Pancreas (tissue), 10 donors: ENCODE measurements around the gene TRPM8. TPM values are rescaled to one million over a fixed set of nuclear protein-coding genes. Genes with fewer than 3 reads are reported as not detected.
"Not testable (repeated sequence)": the region's sequence is repeated elsewhere in the genome, so short reads cannot be mapped to it uniquely, and the experiment has no call there.

ENCODE experiments used
- ATAC-seq, 4 donors: fragments of 200-7000 bp; cut with Tn5 transposase; one replicate each; pipeline versions ENCODE4 v1.8.0 to v1.9.1; 2020; ENCODE audit warnings: mild to moderate bottlenecking in 4 of 4, moderate library complexity in 4 of 4
- DNase-seq, 6 donors: peaks; one replicate each; pipeline ENCODE4 v3.0.0-alpha.2; 2020
- FAIRE-seq: peaks from 2 replicates; lab custom pipeline; 2012; peaks lifted over from hg19 to GRCh38; lab: Jason Lieb, UNC
- H3K27ac ChIP-seq, 4 donors: fragments of 200-600 bp; sonication (generic); 1 replicate in 3 of 4; 2 replicates in 1 of 4; pipeline versions ENCODE4 v1.5.0 to v1.8.0; 2020
- H3K27me3 ChIP-seq, 4 donors: fragments of 200-600 bp; one replicate each; pipeline ENCODE4 v1.8.0; 2021
- H3K36me3 ChIP-seq, 3 donors: fragments of 200-600 bp; sonication (generic) in 1 of 3; one replicate each; pipeline versions ENCODE4 v1.5.0 to v1.8.0; 2020 to 2021
- H3K4me1 ChIP-seq, 3 donors: fragments of 200-600 bp; one replicate each; pipeline ENCODE4 v1.8.0; 2021
- H3K4me3 ChIP-seq, 4 donors: fragments of 200-600 bp; sonication (generic) in 2 of 4; one replicate each; pipeline versions ENCODE4 v1.5.0 to v1.8.0; 2020 to 2021
- H3K9me3 ChIP-seq, 4 donors: fragments of 200-600 bp; one replicate each; pipeline ENCODE4 v1.8.0; 2021
- CTCF ChIP-seq, 4 donors: fragments of 200-600 bp; sonication (generic) in 3 of 4; IDR thresholded peaks; one replicate each; pipeline versions ENCODE4 v1.5.0 to v1.8.0; 2021; ENCODE audit warnings: antibody characterized with exemption in 4 of 4
- WGBS, 2 donors: extraction: QIAGEN DNeasy Blood & Tissue Kit; methylation state at CpG; one replicate each; pipeline ENCODE4 v1.1.7; 2013; 5-methylcytosine and 5-hydroxymethylcytosine counted together
- intact Hi-C, 3 donors: fragments of 100-400 bp; cut with DNase I; formaldehyde crosslinking; loops; one replicate each; pipeline versions ENCODE4 v1.11.1 to v1.14.2; 2022
- polyA plus RNA-seq, 2 donors: library from polyadenylated mRNA; stranded (reverse); fragments of 200-250 nt; gene quantifications; one replicate each; pipeline ENCODE4 v1.2.3, GENCODE V29; 2013
- total RNA-seq, 6 donors: library from RNA; stranded (reverse); fragmentation: NEBNext Ultra II Directional in 4 of 6; extraction: Animal tissue kit (Norgen Biotek cat#: 25700) in 4 of 6; gene quantifications; one replicate each; pipeline versions ENCODE4 v1.2.1 to v1.2.4, GENCODE V29; 2021 to 2023
- donor health status: healthy with polysubstance abuse.
- donor health status: DM: no; HTN: no; CAD: no; lungs with moderate emphysema.
- donor health status: DM: no; HTN: no; CAD: no.
- donor health status: control.
- donor health status: control.
- donor health status: Bipolar disorder and iron deficiency.
- donor health status: DM: yes; HTN: yes; CAD: no.
- donor health status: DM: no; HTN: no; CAD: no.
- donor health status: DM: no; HTN: no; CAD: no.
- donor health status: DM: yes; HTN: yes; CAD: no.

Gene TRPM8
- total and polyA plus RNA-seq, 8 donors = 0.08 to 1.00 (median 0.23) TPM; not detected in 1

- 81 to 83% methylated on average over 2 of the region's 2 CpGs for WGBS, 2 donors
- DNase-seq (no peak), ATAC-seq (no peak), FAIRE-seq (no peak)
- intact Hi-C loops = no loop called here
- Histone ChIP-seq H3K4me3 (no peak overlapping the region), H3K36me3 (no peaks in the 10 kb centered on the region), H3K4me1 (no peaks in the 10 kb centered on the region), H3K27ac (no peak overlapping the region), H3K9me3 (no peaks in the 10 kb centered on the region), H3K27me3 (no peaks in the 10 kb centered on the region)
- TF ChIP-seq CTCF (IDR thresholded peaks at IDR 0.05) = no peak
Observed at GRCh38 chr2:233892793-233893192, 24.4 kb upstream of the TRPM8 start.

GRCh38 chr2:233896253-233896652 is 20.9 kb upstream of the TRPM8 start:
- H3K27me3 ChIP-seq, H3K4me1 ChIP-seq, intact Hi-C loops, H3K36me3 ChIP-seq, FAIRE-seq, H3K9me3 ChIP-seq, H3K4me3 ChIP-seq, H3K27ac ChIP-seq, ATAC-seq, DNase-seq: not testable (repeated sequence)
- 81 to 88% methylated on average over 2 of the region's 2 CpGs for WGBS, 2 donors

- H3K27me3 ChIP-seq = no peaks in the 10 kb centered on the region
Observed at GRCh38 chr2:233901367-233901766, 15.8 kb upstream of the TRPM8 start.

GRCh38 chr2:233901884-233902283 is 15.3 kb upstream of the TRPM8 start:
- H3K27ac ChIP-seq = no peak overlapping the region
- H3K9me3 ChIP-seq = no peaks in the 10 kb centered on the region
- no peaks in the 10 kb centered on the region for H3K27me3 ChIP-seq
- H3K4me1 ChIP-seq = no peaks in the 10 kb centered on the region
- FAIRE-seq (no peak), DNase-seq (no peak), ATAC-seq (no peak)
- H3K4me3 ChIP-seq = no peak overlapping the region
- intact Hi-C loops = no loop called here
- WGBS, 2 donors = 52 to 80% methylated on average over 4 of the region's 4 CpGs
- H3K36me3 ChIP-seq = no peaks in the 10 kb centered on the region
- no peak for TF ChIP-seq CTCF (IDR thresholded peaks at IDR 0.05)

More at GRCh38 chr2:233901367-233901766, 15.8 kb upstream of the TRPM8 start:
- no peak overlapping the region for H3K27ac ChIP-seq
- FAIRE-seq = no peak
- ATAC-seq = peak in 3 of 4 donors; percentile 36 to 53 (median 53)
- H3K36me3 ChIP-seq = no peaks in the 10 kb centered on the region
- no peak for TF ChIP-seq CTCF (IDR thresholded peaks at IDR 0.05)
- WGBS, 2 donors = 42 to 48% methylated on average over 4 of the region's 4 CpGs
- H3K9me3 ChIP-seq = no peaks in the 10 kb centered on the region
- DNase-seq = no peak
- H3K4me1 ChIP-seq = no peaks in the 10 kb centered on the region
- intact Hi-C loops = no loop called here
- no peak overlapping the region for H3K4me3 ChIP-seq

GRCh38 chr2:233905945-233906344 is 11.2 kb upstream of the TRPM8 start:
- Histone ChIP-seq H3K9me3 (no peaks in the 10 kb centered on the region), H3K36me3 (no peaks in the 10 kb centered on the region), H3K4me3 (no peak overlapping the region), H3K4me1 (no peaks in the 10 kb centered on the region), H3K27ac (no peak overlapping the region), H3K27me3 (no peaks in the 10 kb centered on the region)
- intact Hi-C loops = no loop called here
- DNase-seq (no peak), FAIRE-seq (no peak), ATAC-seq (no peak)
- WGBS, 2 donors = 60 to 73% methylated on average over 4 of the region's 4 CpGs
- TF ChIP-seq CTCF (IDR thresholded peaks at IDR 0.05) = no peak
